ENCODE results near the gene RNF187.
A peak's percentile ranks its signal among the peaks of the same experiment; 100 is the strongest.
"Not testable (repeated sequence)": the region's sequence is repeated elsewhere in the genome, so short reads cannot be mapped to it uniquely, and the experiment has no call there.

The RNF187 gene

DNA sequence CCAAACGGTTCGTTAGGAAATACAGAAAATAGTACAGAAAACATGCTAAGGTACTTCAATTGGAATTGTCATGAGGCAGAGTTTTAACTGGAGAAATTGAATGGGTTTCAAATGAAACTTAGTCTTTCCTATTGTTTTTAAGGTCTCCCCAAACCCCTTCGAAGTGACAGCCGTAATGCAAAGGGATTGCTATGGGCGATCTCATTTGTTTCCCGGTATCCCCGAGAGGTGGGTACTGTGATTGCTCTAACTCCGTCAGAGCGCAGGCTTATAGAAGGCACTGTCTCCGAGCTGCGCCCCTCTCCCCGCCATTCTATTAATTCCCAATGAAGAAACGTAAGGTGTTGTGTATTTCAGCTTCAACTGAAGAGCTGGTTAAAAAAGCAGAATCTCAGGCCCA lies 22.0 kb upstream of the RNF187 start:
- no peak overlapping the region for H3K4me3 ChIP-seq (ENCODE audit: low read depth, low read length)
- no peak for DNase-seq (ENCODE audit: low read depth)
- TF ChIP-seq, protein P1, sequence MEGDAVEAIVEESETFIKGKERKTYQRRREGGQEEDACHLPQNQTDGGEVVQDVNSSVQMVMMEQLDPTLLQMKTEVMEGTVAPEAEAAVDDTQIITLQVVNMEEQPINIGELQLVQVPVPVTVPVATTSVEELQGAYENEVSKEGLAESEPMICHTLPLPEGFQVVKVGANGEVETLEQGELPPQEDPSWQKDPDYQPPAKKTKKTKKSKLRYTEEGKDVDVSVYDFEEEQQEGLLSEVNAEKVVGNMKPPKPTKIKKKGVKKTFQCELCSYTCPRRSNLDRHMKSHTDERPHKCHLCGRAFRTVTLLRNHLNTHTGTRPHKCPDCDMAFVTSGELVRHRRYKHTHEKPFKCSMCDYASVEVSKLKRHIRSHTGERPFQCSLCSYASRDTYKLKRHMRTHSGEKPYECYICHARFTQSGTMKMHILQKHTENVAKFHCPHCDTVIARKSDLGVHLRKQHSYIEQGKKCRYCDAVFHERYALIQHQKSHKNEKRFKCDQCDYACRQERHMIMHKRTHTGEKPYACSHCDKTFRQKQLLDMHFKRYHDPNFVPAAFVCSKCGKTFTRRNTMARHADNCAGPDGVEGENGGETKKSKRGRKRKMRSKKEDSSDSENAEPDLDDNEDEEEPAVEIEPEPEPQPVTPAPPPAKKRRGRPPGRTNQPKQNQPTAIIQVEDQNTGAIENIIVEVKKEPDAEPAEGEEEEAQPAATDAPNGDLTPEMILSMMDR (IDR thresholded peaks at IDR 0.05; ENCODE audit: control insufficient read depth, extremely low read depth, insufficient read depth), result no peak

DNA sequence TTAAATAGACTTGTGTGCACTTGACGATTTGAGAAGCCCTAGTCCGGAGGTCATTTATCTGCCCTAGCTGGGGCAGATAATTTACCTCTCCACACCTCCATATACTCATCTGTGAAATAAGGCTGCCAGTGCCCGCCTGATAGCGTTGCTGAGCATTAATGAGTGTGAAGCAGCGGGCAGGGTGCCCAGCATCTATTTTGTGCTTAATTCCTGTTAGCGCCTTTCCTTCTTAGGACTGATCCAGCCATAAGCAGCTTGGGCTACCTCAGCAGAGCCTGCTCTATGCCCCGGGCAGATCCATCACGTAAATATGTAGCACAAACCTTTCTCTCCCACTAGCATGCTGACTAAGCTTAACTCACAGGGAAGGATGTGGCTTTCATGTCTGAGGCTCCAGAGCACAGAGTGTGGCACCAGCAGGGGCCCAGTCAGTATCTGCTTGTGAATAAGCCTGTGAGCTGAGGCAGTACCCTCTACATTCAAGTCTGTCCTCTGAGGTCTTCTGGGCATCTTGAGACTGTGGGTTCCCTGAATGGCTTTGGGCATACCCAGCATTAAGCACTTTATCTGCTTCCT lies 21.5 kb upstream of the RNF187 start:
- H3K4me3 ChIP-seq (ENCODE audit: low read depth, low read length), result no peak overlapping the region
- no peak for DNase-seq (ENCODE audit: low read depth)
- TF ChIP-seq, protein P1 (IDR thresholded peaks at IDR 0.05; ENCODE audit: control insufficient read depth, extremely low read depth, insufficient read depth), result no peak

DNA sequence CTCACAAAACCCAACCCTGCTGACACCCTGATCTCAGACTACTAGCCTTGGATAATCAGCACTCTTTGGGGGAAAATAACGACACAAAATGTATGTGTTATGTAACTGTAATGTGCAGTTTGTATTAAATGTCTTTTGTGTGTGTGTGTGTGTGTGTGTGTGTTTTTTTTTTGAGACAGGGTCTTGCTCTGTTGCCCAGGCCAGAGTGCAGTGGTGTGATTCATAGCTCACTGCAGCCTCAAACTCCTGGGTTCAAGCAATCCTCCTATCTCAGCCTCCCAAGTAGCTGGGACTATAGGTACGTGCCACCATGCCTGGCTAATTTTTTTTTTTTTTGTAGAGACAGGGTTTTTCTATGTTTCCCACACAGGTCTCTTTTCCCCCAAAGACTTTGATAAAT lies 19.0 kb upstream of the RNF187 start:
- DNase-seq (ENCODE audit: low read depth); H3K4me3 ChIP-seq (ENCODE audit: low read depth, low read length): not testable (repeated sequence)

DNA sequence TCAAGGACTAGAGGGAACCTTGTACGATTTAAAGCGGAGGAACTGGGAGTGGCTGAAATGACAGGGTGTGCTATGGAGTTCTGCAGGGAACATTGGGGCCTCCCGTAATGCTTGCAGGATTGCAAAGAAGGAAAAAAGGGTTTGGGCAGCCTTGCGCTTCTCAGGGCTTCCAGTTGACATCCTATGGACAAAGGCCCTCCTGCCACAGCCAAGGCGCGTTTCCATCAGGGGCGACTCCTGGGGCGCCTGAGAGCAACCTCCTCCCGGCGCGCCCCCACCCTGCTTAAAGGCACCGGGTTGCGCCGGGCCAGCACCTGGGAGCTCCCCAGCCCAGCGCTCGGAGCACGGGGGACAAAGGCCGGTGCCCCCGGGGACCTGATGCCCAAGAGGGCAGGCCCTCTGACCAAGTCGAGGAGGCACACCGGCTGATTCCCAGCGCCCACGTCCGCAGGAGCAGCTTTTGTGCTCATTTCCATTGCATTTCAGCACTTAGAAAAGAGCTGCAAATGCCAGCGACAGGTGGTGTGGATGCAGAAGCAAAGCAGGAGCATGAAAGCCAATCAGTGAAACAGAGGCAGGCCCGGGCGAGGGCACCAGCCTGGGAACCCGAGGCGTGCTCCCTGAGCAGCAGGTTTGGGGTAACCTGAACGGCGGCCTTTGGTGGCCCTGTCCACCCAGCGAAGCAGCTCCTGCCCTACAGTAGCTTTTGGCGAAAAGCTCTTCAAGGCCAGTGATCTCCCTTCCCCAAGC lies 17.6 kb upstream of the RNF187 start:
- no peak for DNase-seq (ENCODE audit: low read depth)

DNA sequence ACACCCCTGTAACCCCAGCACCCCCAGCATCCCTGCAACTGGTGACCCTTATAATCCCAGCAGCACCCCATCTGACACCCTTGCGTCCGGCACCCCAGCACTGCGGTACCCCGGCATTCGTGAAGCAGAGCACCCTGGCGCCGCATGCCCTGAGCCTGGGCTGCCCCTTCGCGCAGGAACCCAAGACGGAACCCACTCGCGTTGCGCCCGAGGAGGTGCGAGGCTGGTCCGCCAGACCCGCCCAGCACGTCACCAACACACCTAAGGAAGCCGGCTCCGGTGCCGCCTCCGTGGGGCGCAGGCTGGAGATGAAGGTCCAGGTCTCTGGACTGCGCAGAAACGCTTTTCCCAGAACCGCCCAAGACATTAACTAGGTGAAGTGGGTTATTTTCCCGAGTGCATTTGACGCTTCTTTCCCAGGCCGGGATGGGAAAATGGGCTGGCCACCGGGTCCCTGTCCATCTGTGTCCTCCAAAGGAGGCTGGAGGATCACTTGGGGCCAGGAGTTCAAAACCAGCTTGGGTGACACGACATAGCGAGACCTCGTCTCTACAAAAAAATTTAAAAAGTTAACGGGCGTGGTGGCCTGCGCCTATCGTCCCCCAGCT lies 15.9 kb upstream of the RNF187 start:
- DNase-seq (ENCODE audit: low read depth), result no peak
- TF ChIP-seq, protein P1 (IDR thresholded peaks at IDR 0.05; ENCODE audit: control insufficient read depth, extremely low read depth, insufficient read depth), result no peak
- no peak overlapping the region for H3K4me3 ChIP-seq (ENCODE audit: low read depth, low read length)

More for the DNA sequence above, 17.6 kb upstream of the RNF187 start:
- TF ChIP-seq, protein P1 (IDR thresholded peaks at IDR 0.05; ENCODE audit: control insufficient read depth, extremely low read depth, insufficient read depth), result no peak
- H3K4me3 ChIP-seq (ENCODE audit: low read depth, low read length), result no peak overlapping the region

DNA sequence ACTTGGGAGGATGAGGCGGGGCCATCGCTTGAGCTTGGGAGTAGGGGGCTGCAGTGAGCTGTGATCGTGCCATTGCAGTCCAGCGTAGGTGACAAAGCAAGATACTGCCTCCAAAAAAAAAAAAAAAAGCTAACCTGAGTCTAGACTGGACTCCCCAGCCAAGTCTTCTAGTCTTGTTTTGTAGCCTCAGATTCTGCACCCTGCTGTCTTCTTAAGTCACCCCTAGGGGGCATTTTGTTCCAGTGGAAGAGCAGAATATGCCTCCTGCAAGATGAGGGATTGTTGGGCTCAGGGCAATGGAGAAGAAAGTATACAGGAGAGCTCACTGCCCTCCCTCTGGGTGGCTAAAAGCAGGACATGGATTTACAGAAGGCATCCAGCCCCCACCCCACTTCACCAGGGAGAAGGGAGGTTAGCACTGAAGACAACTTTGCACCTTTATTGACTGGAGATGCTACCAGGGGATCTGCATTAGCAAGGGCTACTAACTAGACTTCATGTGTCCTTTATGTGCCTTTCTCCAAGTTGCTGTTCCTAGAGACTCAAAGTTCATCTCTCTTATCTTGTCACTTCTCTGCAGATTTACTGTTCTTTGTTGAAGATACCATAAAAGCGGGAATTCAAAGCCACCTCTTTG lies 15.3 kb upstream of the RNF187 start:
- DNase-seq (ENCODE audit: low read depth), result no peak
- TF ChIP-seq, protein P1 (IDR thresholded peaks at IDR 0.05; ENCODE audit: control insufficient read depth, extremely low read depth, insufficient read depth), result peak; percentile 32

DNA sequence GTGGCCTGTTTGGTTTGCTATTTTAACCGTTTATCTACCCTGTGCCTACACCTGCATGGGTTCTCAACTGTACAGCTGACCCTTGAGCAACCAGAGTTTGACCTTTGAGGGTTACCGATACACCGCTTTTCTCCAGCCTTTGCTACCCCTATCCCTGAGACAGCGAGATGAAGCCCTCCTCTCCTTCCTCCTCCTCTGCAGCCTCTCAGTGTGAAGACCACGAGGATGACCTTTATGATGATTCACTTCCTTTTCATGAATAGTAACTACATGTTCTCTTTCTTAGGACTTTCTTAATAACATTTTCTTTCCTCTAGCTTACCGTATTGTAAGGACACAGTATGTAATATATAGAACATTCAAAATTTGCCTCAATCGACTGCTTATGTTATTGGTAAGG lies 14.5 kb upstream of the RNF187 start:
- TF ChIP-seq, protein P1 (IDR thresholded peaks at IDR 0.05; ENCODE audit: control insufficient read depth, extremely low read depth, insufficient read depth), result no peak
- H3K4me3 ChIP-seq (ENCODE audit: low read depth, low read length), result no peak overlapping the region
- DNase-seq (ENCODE audit: low read depth), result no peak

More for the DNA sequence above, 15.3 kb upstream of the RNF187 start:
- H3K4me3 ChIP-seq (ENCODE audit: low read depth, low read length), result no peak overlapping the region
